Hematopoietic multipotent progenitor cell treated with erythropoietin and hydrocortisone succinate and interleukin-3 and kit ligand, for 15 days (in vitro differentiated cells): Measurements from ENCODE around the gene TEX53.

ENCODE experiments used
- DNase-seq: peaks from one replicate; pipeline ENCODE4 v3.0.0-alpha.2; 2015; ENCODE audit warnings: low spot score

The TEX53 gene

DNA sequence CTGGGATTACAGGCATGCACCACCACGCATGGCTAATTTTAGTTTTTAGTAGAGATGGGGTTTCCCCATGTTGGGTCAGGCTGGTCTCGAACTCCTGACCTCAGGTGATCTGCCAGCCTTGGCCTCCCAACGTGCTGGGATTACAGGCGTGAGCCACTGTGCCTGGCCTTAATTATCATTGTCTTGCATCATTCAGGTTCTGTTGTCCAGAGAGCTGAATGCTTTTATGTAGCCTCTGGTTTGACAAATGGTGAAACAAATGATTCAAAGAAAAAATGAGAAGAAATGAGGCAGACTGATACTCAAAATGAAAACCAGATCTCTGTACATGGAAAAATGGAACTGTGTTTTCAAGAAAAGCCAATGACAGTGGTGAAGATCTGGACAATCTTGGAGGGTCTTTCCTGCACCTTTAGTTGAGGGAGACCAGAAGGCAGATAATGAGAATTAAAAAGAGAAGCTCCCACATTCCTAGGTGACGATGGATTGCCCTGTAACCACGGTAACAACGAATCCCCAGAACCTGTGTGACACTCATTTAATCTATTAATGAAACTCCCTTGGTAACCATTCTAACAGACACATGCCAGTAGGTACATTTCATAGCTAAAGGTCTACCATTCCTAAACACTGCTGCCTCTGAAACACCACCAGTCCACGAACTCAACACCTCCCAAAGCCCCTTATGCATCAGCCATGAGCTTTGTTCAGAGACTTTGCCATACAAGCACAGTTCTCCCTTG lies 22.8 kb upstream of the TEX53 start:
- DNase-seq, result no peak

- no peak for DNase-seq
These were observed 21.2 kb upstream of the TEX53 start for GRCh38 chr9:114678795-114679194.

DNA sequence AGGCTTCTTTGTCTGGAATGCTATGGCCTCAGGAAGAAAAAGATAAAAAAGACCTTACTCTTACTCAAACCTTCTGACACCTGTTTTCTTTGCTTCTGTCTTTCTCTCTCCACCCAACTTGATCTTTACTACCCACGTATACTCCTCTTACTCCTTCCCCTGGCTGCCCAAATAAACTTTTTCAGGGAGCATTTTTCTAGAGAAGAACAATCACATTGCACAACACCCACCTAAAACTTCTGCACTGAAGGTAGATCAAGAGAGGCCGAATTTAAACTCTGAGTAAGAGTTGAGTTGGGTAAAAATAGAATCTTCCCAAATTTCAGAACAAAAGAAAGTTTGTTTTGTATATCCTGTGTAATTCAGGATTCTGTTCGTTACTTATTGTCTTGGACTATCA lies 20.5 kb upstream of the TEX53 start:
- no peak for DNase-seq

GRCh38 chr9:114677418-114677817 lies 19.8 kb upstream of the TEX53 start:
- peak; percentile 77 for DNase-seq

DNA sequence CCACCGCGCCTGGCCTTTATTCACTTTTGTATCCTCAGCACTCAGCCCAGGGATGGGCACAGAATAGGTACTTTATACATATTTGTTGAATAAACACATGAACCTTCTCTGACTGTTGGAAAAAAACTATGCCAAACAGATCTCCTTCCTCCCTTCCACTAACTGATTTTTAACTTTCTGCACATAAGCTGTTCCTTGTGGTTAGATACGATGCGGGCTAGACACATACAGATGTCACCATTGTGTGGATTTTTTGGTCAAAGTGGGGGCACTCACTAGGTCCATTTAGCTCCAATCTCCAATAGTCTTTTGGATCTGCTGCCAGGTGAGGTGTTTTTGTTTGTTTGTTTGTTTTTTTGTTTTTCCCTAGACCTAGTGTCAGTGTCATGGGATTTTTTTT lies 19.3 kb upstream of the TEX53 start:
- DNase-seq, result no peak

- DNase-seq, result no peak
These were observed 17.4 kb upstream of the TEX53 start for GRCh38 chr9:114674798-114675540.

DNA sequence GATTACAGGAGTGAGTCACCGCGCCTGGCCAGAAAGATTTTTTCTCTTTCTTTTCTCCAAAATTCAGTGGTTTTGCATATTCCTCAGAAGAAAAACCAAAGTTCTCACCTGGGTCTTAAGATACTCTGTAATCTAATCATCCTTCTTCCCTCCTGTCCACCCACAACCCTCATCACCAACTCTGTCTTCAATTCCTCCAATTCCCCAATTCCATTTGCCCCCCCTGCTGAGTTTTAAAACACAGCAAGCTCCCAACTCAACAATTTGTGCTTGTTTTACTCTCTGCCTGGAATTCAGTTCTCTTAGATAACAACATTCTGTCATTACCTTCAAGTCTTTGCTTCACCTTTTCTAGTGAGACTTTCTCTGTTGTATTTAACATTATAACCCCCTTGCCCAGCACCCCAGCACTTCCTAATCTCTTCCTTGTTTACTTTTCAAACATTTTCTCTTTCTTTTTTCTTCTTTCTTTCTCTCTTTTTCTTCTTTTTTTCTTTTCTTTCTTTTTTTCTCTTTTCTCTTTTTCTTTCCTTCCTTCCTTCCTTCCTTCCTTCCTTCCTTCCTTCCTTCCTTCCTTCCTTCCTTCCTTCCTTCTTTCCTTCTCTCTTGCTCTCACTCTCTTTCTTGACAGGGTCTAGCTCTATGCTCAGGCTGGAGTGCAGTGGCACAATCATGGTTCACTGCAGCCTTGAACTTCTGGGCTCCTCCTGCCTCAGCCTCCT lies 16.6 kb upstream of the TEX53 start:
- DNase-seq, result no peak

- no peak for DNase-seq
These were observed 14.0 kb upstream of the TEX53 start for GRCh38 chr9:114671605-114672004.

- no peak for DNase-seq
These were observed 12.4 kb upstream of the TEX53 start for GRCh38 chr9:114669961-114670360.

- DNase-seq, result no peak
These were observed 10.5 kb upstream of the TEX53 start for GRCh38 chr9:114668146-114668545.

GRCh38 chr9:114666851-114667250 lies 9.2 kb upstream of the TEX53 start:
- no peak for DNase-seq

DNA sequence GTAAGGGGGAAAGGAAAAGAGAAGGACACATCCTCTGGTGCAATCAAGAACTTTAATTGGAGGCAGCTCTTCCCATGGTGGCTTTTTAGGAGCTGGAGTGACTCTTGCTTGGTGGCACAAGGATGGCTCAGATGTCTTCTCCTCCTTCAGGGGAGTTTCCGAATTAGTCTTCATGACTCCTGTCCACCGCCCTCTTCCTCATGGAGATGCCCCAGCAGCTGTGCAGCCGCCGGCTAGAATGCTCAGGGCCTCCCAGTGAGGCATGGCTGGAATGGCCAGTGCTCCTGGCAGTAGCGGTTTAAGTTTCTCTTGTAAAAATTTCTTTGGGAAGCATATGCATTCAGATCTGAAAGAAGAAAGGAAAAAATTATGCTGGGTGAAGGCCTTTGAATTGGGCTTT lies 8.8 kb upstream of the TEX53 start:
- DNase-seq, result no peak

DNA sequence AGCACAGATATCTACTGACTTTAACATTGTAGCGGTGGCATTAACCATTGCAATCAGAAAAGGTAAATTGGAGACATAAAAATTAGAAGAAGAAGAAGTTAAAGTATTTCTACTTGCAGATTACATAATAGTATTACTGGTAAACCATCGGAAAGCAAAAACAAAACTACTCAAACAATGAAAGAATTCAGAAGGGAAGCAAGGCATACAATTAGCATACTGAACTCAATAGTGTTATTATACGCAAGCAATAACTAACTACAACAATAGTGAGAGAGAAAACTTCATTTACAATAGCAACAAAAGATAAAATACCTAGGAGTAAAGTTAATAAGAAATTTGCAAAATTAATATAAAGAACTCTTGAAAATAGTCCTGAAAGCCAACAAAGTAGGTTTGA lies 6.6 kb upstream of the TEX53 start:
- no peak for DNase-seq

DNA sequence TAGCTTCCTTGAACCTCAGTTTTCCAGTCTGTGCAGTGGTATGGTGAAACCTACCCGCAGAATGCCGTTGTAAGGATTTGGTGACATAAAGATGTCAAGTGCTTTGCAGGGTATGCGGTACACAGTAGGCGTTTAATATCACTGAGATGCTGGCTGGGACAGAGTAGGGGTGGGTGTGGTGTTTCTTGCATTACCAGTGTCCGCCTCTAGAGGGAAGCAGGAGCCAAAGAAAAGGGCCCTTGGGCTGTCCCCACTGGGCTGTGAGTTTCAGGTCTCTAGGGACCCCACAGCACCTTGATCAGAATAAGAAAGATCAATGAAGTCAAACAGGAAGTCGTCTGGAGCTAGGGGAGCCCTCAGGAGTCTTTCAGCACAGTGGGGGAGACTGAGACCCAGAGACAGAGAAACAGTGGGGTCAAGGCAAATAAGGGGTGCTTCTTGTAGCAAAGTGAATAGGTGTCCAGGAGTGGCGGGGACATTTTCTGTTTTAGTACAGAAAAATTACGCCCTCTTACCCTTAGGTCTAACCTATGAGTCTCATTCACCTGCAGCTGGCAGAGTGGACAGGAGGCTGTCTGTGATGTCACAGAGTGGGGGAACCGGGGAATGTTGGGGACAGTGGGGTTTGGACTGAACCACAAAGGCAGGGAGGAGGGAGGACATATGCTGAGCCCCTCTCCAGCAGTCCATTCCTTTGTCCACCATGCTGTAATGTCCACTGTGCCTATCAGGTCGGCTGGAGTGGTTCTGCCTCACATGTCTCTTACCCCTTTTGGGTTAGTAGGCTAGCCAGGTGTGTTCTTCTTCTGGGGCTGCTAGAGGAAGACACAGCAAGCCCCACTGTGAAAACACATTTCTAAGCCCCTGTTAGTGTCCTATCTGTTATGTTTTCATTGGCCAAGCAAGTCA lies 4.7 kb upstream of the TEX53 start:
- DNase-seq, result peak; percentile 56

- no peak for DNase-seq
These were observed 1.3 kb downstream of the TEX53 start for GRCh38 chr9:114656301-114656700.

- DNase-seq, result no peak
These were observed 1.9 kb downstream of the TEX53 start for GRCh38 chr9:114655689-114656088.

GRCh38 chr9:114653556-114654159 lies 3.9 kb downstream of the TEX53 start:
- DNase-seq, result peak; percentile 65

DNA sequence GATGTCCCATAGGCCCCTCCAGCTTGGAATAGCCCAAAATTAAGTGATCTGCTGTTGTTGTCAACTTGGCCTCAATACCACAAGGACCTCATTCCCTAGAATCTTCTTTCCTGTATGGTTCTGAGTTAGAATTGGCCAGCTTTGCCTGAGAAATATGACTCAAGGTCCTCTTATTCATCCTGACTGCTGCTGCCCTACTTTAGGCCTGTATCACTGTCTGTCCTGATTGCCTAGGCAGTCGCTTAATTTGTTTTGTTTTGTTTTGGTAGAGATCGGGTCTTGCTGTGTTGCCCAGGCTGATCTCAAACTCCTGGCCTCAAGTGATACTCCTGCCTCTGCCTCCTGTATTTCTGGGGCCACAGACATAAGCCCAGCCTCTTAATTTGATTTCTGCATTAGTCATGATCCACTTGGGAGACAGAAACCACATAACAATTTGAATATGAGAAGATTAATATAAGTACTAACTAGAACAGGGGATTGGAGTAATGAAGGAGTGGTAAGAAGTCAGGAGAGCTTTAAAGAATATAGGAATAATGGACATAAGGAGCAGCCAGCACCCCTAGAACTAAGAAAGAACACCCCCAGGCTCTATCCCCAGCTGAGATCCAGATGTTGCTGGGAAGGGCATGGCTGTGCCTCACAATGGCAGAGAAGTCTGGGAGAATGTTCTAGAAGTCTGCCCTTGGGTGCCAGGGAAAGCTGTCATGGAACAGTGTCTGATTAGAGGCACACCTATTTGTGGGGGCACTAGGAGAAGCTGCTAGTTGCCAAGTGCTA lies 4.6 kb downstream of the TEX53 start:
- no peak for DNase-seq

- no peak for DNase-seq
These were observed 13.7 kb downstream of the TEX53 start for GRCh38 chr9:114643896-114644295.

- DNase-seq, result no peak
These were observed 14.6 kb downstream of the TEX53 start for GRCh38 chr9:114643001-114643400.

- DNase-seq, result no peak
These were observed 15.6 kb downstream of the TEX53 start for GRCh38 chr9:114641967-114642366.
